Hepatocyte (in vitro differentiated cells): ENCODE results near the gene ALX3. TPM values are rescaled to one million over a fixed set of nuclear protein-coding genes. Genes with fewer than 3 reads are reported as not detected.

Source experiments
- DNase-seq: peaks from one replicate; pipeline ENCODE4 v3.0.0-alpha.2; 2016; ENCODE audit warnings: low spot score
- H2AFZ ChIP-seq: fragments of 200-600 bp; sonication (generic); 2 replicates; pipeline ENCODE4 v1.6.0; 2016; ENCODE audit warnings: antibody characterized with exemption, mild to moderate bottlenecking
- H3K27ac ChIP-seq: fragments of 200-600 bp; sonication (generic); 2 replicates; pipeline ENCODE4 v1.5.1; 2016; ENCODE audit warnings: mild to moderate bottlenecking
- H3K27me3 ChIP-seq: fragments of 200-600 bp; sonication (generic); 2 replicates; pipeline ENCODE4 v1.6.1; 2016
- H3K36me3 ChIP-seq: fragments of 200-600 bp; sonication (generic); replicated peaks from 2 replicates; pipeline ENCODE4 v1.5.1; 2016; ENCODE audit warnings: low read depth; ENCODE audit not compliant: insufficient read depth
- H3K4me1 ChIP-seq: fragments of 200-600 bp; sonication (generic); 2 replicates; pipeline ENCODE4 v1.5.1; 2016; ENCODE audit warnings: mild to moderate bottlenecking, moderate library complexity; ENCODE audit not compliant: insufficient read depth
- H3K4me2 ChIP-seq: fragments of 200-600 bp; sonication (generic); 2 replicates; pipeline ENCODE4 v1.6.0; 2016
- H3K4me3 ChIP-seq: fragments of 200-600 bp; sonication (generic); 2 replicates; pipeline ENCODE4 v1.5.1; 2016; ENCODE audit warnings: mild to moderate bottlenecking
- H3K79me2 ChIP-seq: fragments of 200-600 bp; sonication (generic); 2 replicates; pipeline ENCODE4 v1.6.0; 2017; ENCODE audit warnings: mild to moderate bottlenecking
- H3K9me2 ChIP-seq: fragments of 200-600 bp; sonication (generic); replicated peaks from 2 replicates; pipeline ENCODE4 v1.6.0; 2017; ENCODE audit warnings: mild to moderate bottlenecking; ENCODE audit not compliant: insufficient read depth
- H3K9me3 ChIP-seq: fragments of 200-600 bp; sonication (generic); 2 replicates; pipeline ENCODE4 v1.5.1; 2016; ENCODE audit warnings: low read depth, mild to moderate bottlenecking
- H4K20me1 ChIP-seq: fragments of 200-600 bp; sonication (generic); 2 replicates; pipeline ENCODE4 v1.6.0; 2016; ENCODE audit warnings: mild to moderate bottlenecking; ENCODE audit not compliant: insufficient read depth, poor library complexity, severe bottlenecking
- EZH2 ChIP-seq: fragments of 200-600 bp; sonication (generic); IDR thresholded peaks from 2 replicates; pipeline ENCODE4 v1.6.1; 2016; ENCODE audit warnings: antibody characterized with exemption, mild to moderate bottlenecking, borderline replicate concordance
- EZH2phosphoT487 ChIP-seq: fragments of 200-600 bp; sonication (generic); IDR thresholded peaks from one replicate; pipeline ENCODE4 v1.6.1; 2018; ENCODE audit warnings: antibody characterized with exemption, mild to moderate bottlenecking, low read depth, moderate library complexity; ENCODE audit not compliant: unreplicated experiment, severe bottlenecking
- WGBS: methylation state at CpG from one replicate; pipeline ENCODE4 v1.1.6; 2016; ENCODE audit warnings: low lambda C conversion rate; ENCODE audit errors: missing lambda C conversion rate; 5-methylcytosine and 5-hydroxymethylcytosine counted together
- polyA plus RNA-seq: library from polyadenylated mRNA; unstranded; fragments of >200 nt; fragmentation: Nextera tagmentation; extraction: Ambion mirVana; gene quantifications from 2 replicates; pipeline ENCODE4 v1.2.1, GENCODE V29; 2016
- total RNA-seq: library from RNA; depleted of rRNA; stranded (reverse); fragments of >200 nt; gene quantifications from 2 replicates; pipeline ENCODE4 v1.2.3, GENCODE V29; 2014
- TF ChIP-seq, protein P1 (sequence below): fragments of 200-600 bp; sonication (generic); IDR thresholded peaks from 2 replicates; pipeline ENCODE4 v1.5.1; 2016; ENCODE audit warnings: antibody characterized with exemption, mild to moderate bottlenecking; ENCODE audit not compliant: poor library complexity

The ALX3 gene
- total and polyA plus RNA-seq, 2 experiments from 2014 or later: 0.27 to 0.92 TPM

GRCh38 chr1:110098222-110099026 is 28.0 kb upstream of the ALX3 start:
- no peak overlapping the region for H3K4me2 ChIP-seq
- H3K36me3 ChIP-seq: no peaks in the 10 kb centered on the region
- H3K9me2 ChIP-seq: no peaks in the 10 kb centered on the region
- no peak for DNase-seq
- no peak overlapping the region for H3K27ac ChIP-seq
- H3K9me3 ChIP-seq: no peaks in the 10 kb centered on the region
- no peaks in the 10 kb centered on the region for H3K27me3 ChIP-seq
- H3K4me1 ChIP-seq: peaks cover 2% of the 10 kb centered on the region
- 51% methylated on average over 9 of the region's 9 CpGs for WGBS
- H3K4me3 ChIP-seq: no peak overlapping the region
- TF ChIP-seq, protein P1, sequence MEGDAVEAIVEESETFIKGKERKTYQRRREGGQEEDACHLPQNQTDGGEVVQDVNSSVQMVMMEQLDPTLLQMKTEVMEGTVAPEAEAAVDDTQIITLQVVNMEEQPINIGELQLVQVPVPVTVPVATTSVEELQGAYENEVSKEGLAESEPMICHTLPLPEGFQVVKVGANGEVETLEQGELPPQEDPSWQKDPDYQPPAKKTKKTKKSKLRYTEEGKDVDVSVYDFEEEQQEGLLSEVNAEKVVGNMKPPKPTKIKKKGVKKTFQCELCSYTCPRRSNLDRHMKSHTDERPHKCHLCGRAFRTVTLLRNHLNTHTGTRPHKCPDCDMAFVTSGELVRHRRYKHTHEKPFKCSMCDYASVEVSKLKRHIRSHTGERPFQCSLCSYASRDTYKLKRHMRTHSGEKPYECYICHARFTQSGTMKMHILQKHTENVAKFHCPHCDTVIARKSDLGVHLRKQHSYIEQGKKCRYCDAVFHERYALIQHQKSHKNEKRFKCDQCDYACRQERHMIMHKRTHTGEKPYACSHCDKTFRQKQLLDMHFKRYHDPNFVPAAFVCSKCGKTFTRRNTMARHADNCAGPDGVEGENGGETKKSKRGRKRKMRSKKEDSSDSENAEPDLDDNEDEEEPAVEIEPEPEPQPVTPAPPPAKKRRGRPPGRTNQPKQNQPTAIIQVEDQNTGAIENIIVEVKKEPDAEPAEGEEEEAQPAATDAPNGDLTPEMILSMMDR: no peak
- no peak for TF ChIP-seq EZH2
- no peak for TF ChIP-seq EZH2phosphoT487
- no peaks in the 10 kb centered on the region for H4K20me1 ChIP-seq
- no peak overlapping the region for H2AFZ ChIP-seq
- no peaks in the 10 kb centered on the region for H3K79me2 ChIP-seq

DNA sequence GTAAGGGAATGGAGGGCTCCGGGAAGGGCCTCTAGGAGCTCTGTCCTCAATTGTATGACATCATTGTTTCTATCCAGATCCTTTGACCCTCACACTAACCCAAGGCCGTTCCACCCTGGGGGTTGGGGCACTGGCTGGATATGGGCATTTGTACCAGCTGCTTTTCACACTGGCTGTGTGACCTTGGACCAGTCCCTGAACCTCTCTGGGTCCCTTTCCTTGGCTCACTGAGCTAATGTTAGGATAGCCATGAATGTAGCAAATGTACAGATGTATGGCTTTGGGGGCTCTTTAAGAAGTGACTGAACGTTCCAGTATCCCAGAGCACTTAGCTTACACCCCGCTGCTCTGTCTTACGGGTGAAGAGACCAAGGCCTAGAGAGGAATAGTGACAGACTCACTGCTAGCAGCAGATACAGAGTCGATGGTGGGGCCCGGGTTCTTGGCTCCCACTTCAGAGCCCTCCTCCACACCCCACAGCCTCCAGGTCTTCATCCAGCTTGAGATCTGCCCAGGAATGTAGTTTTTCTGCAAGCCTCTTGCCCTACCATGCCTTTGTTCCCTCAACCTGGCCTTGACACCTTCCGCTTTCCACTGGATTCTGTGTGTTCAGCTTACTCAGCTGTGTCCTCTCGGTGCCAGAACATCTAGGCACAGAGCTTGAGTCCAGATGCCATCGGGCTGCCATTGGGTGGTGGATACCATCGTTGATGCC is 27.2 kb upstream of the ALX3 start:
- Histone ChIP-seq H3K4me1 (peaks cover 2% of the 10 kb centered on the region), H3K36me3 (no peaks in the 10 kb centered on the region), H3K27me3 (peaks cover 1% of the 10 kb centered on the region), H3K79me2 (no peaks in the 10 kb centered on the region), H3K27ac (no peak overlapping the region), H3K4me3 (no peak overlapping the region), H3K9me3 (no peaks in the 10 kb centered on the region), H4K20me1 (no peaks in the 10 kb centered on the region), H3K9me2 (no peaks in the 10 kb centered on the region), H3K4me2 (no peak overlapping the region), H2AFZ (no peak overlapping the region)
- 78% methylated on average over 11 of the region's 11 CpGs for WGBS
- TF ChIP-seq EZH2phosphoT487 (no peak), EZH2 (no peak)
- TF ChIP-seq, protein P1: no peak
- DNase-seq: no peak

- no peaks in the 10 kb centered on the region for H3K9me3 ChIP-seq
- no peak for DNase-seq
- H3K9me2 ChIP-seq: no peaks in the 10 kb centered on the region
- H4K20me1 ChIP-seq: no peaks in the 10 kb centered on the region
- no peaks in the 10 kb centered on the region for H3K36me3 ChIP-seq
- no peak overlapping the region for H3K4me2 ChIP-seq
- H3K4me3 ChIP-seq: no peak overlapping the region
- H3K27ac ChIP-seq: no peak overlapping the region
- WGBS: 49% methylated on average over 7 of the region's 7 CpGs
- H3K27me3 ChIP-seq: peaks cover 10% of the 10 kb centered on the region
- no peaks in the 10 kb centered on the region for H3K79me2 ChIP-seq
- no peak for TF ChIP-seq EZH2
- TF ChIP-seq, protein P1: no peak
- no peak for TF ChIP-seq EZH2phosphoT487
- H3K4me1 ChIP-seq: peaks cover 2% of the 10 kb centered on the region
- H2AFZ ChIP-seq: no peak overlapping the region
These were observed 24.6 kb upstream of the ALX3 start for GRCh38 chr1:110094931-110095654.
